CD4-positive, alpha-beta T cell treated with Interleukin-17A for 1 hour (primary cell): ENCODE results near the gene HS3ST3B1.

Experiments used
- DNase-seq: peaks from one replicate; pipeline ENCODE4 v3.0.0-alpha.2; 2020

HS3ST3B1 gene

GRCh38 chr17:14321476-14321949 is 20.6 kb downstream of the HS3ST3B1 start:
- no peak for DNase-seq

- DNase-seq, result no peak
Measured at GRCh38 chr17:14321980-14322776, 21.3 kb downstream of the HS3ST3B1 start.

GRCh38 chr17:14323522-14323981 is 22.7 kb downstream of the HS3ST3B1 start:
- DNase-seq, result no peak

GRCh38 chr17:14325618-14326167 is 24.8 kb downstream of the HS3ST3B1 start:
- DNase-seq, result no peak

- DNase-seq, result no peak
Measured at GRCh38 chr17:14329900-14330491, 29.1 kb downstream of the HS3ST3B1 start.

- DNase-seq, result no peak
Measured at GRCh38 chr17:14330492-14330962, 29.6 kb downstream of the HS3ST3B1 start.

GRCh38 chr17:14331225-14331981 is 30.5 kb downstream of the HS3ST3B1 start:
- DNase-seq, result no peak

GRCh38 chr17:14331982-14332298 is 31.1 kb downstream of the HS3ST3B1 start:
- no peak for DNase-seq

GRCh38 chr17:14332331-14332730 is 31.4 kb downstream of the HS3ST3B1 start:
- DNase-seq, result no peak

- DNase-seq, result no peak
Measured at GRCh38 chr17:14333506-14333905, 32.6 kb downstream of the HS3ST3B1 start.

- DNase-seq, result no peak
Measured at GRCh38 chr17:14334276-14334840, 33.5 kb downstream of the HS3ST3B1 start.

GRCh38 chr17:14334919-14335318 is 34.0 kb downstream of the HS3ST3B1 start:
- no peak for DNase-seq

GRCh38 chr17:14336418-14336817 is 35.5 kb downstream of the HS3ST3B1 start:
- DNase-seq, result no peak

- DNase-seq, result no peak
Measured at GRCh38 chr17:14337596-14338079, 36.8 kb downstream of the HS3ST3B1 start.

GRCh38 chr17:14340857-14341754 is 40.2 kb downstream of the HS3ST3B1 start:
- no peak for DNase-seq

- no peak for DNase-seq
Measured at GRCh38 chr17:14341866-14342265, 41.0 kb downstream of the HS3ST3B1 start.

- DNase-seq, result no peak
Measured at GRCh38 chr17:14346801-14347200, 45.9 kb downstream of the HS3ST3B1 start.

GRCh38 chr17:14351493-14351892 is 50.6 kb downstream of the HS3ST3B1 start:
- DNase-seq, result no peak

- no peak for DNase-seq
Measured at GRCh38 chr17:14352136-14352535, 51.3 kb downstream of the HS3ST3B1 start.

- DNase-seq, result no peak
Measured at GRCh38 chr17:14353861-14354474, 53.1 kb downstream of the HS3ST3B1 start.

- no peak for DNase-seq
Measured at GRCh38 chr17:14354807-14355206, 53.9 kb downstream of the HS3ST3B1 start.
